ENCODE results near the gene MLH1.

The MLH1 gene

GRCh38 chr3:37094636-37095035 lies 101.3 kb downstream of the MLH1 start:
- no peak for DNase-seq (ENCODE audit: low spot score)

- no peak for DNase-seq (ENCODE audit: low spot score)
Observed at GRCh38 chr3:37096288-37096687, 103.0 kb downstream of the MLH1 start.

GRCh38 chr3:37096975-37097374 lies 103.7 kb downstream of the MLH1 start:
- no peak for DNase-seq (ENCODE audit: low spot score)

GRCh38 chr3:37097776-37098175 lies 104.5 kb downstream of the MLH1 start:
- no peak for DNase-seq (ENCODE audit: low spot score)

GRCh38 chr3:37098884-37099283 lies 105.6 kb downstream of the MLH1 start:
- DNase-seq (ENCODE audit: low spot score), result no peak

- no peak for DNase-seq (ENCODE audit: low spot score)
Observed at GRCh38 chr3:37099469-37099868, 106.2 kb downstream of the MLH1 start.

- DNase-seq (ENCODE audit: low spot score), result no peak
Observed at GRCh38 chr3:37100411-37100810, 107.1 kb downstream of the MLH1 start.
